Measurements from ENCODE around the gene RAB11A.

RAB11A gene

GRCh38 chr15:65847989-65848388 is 21.3 kb upstream of the RAB11A start:
- no peak for ATAC-seq (ENCODE audit: insufficient read depth, low read depth)

GRCh38 chr15:65851981-65852380 is 17.3 kb upstream of the RAB11A start:
- Histone ChIP-seq H3K9ac (ENCODE audit: low read depth, low read length) (no peak overlapping the region), H3K79me2 (ENCODE audit: insufficient read depth, low read length) (no peaks in the 10 kb centered on the region), H3K27me3 (ENCODE audit: insufficient read depth, low read length, poor library complexity) (no peaks in the 10 kb centered on the region), H3K9me3 (ENCODE audit: insufficient read depth, low read length, severe bottlenecking) (no peaks in the 10 kb centered on the region), H2AFZ (ENCODE audit: low read depth, low read length) (no peak overlapping the region), H4K20me1 (ENCODE audit: insufficient read depth, low read length) (no peaks in the 10 kb centered on the region), H3K36me3 (ENCODE audit: insufficient read depth, low read length) (no peaks in the 10 kb centered on the region), H3K27ac (ENCODE audit: low read length) (no peak overlapping the region), H3K4me2 (ENCODE audit: insufficient read depth, low read length) (no peak overlapping the region), H3K4me3 (ENCODE audit: low read depth in 1 of 2, low read length in 2 of 2) (no peak overlapping the region), H3K4me1 (ENCODE audit: insufficient read depth, low read length) (no peaks in the 10 kb centered on the region)
- ATAC-seq (ENCODE audit: insufficient read depth, low read depth) (no peak), DNase-seq (no peak)
- no peak for TF ChIP-seq EZH2 (IDR thresholded peaks at IDR 0.05; ENCODE audit: borderline replicate concordance, low read depth, low read length, severe bottlenecking)

More at GRCh38 chr15:65847989-65848388, 21.3 kb upstream of the RAB11A start:
- Histone ChIP-seq H3K9ac (ENCODE audit: low read depth, low read length) (no peak overlapping the region), H3K27ac (ENCODE audit: low read length) (no peak overlapping the region), H3K4me1 (ENCODE audit: insufficient read depth, low read length) (no peaks in the 10 kb centered on the region), H3K79me2 (ENCODE audit: insufficient read depth, low read length) (no peaks in the 10 kb centered on the region), H3K9me3 (ENCODE audit: insufficient read depth, low read length, severe bottlenecking) (no peaks in the 10 kb centered on the region), H2AFZ (ENCODE audit: low read depth, low read length) (no peak overlapping the region), H3K27me3 (ENCODE audit: insufficient read depth, low read length, poor library complexity) (no peaks in the 10 kb centered on the region), H3K4me3 (ENCODE audit: low read depth in 1 of 2, low read length in 2 of 2) (no peak overlapping the region), H3K36me3 (ENCODE audit: insufficient read depth, low read length) (no peaks in the 10 kb centered on the region), H3K4me2 (ENCODE audit: insufficient read depth, low read length) (no peak overlapping the region), H4K20me1 (ENCODE audit: insufficient read depth, low read length) (no peaks in the 10 kb centered on the region)
- TF ChIP-seq CTCF (IDR thresholded peaks at IDR 0.05; ENCODE audit: borderline replicate concordance, extremely low read depth, low read length, poor library complexity, severe bottlenecking), result no peak
- no peak for TF ChIP-seq EZH2 (IDR thresholded peaks at IDR 0.05; ENCODE audit: borderline replicate concordance, low read depth, low read length, severe bottlenecking)
- DNase-seq, result no peak

GRCh38 chr15:65856821-65857455 is 12.4 kb upstream of the RAB11A start:
- H3K36me3 ChIP-seq (ENCODE audit: insufficient read depth, low read length), result no peaks in the 10 kb centered on the region
- no peak overlapping the region for H3K27ac ChIP-seq (ENCODE audit: low read length)
- no peaks in the 10 kb centered on the region for H3K79me2 ChIP-seq (ENCODE audit: insufficient read depth, low read length)
- H3K27me3 ChIP-seq (ENCODE audit: insufficient read depth, low read length, poor library complexity), result no peaks in the 10 kb centered on the region
- DNase-seq (peak; percentile 74), ATAC-seq (ENCODE audit: insufficient read depth, low read depth) (peak; percentile 74)
- no peaks in the 10 kb centered on the region for H3K9me3 ChIP-seq (ENCODE audit: insufficient read depth, low read length, severe bottlenecking)
- no peak for TF ChIP-seq EZH2 (IDR thresholded peaks at IDR 0.05; ENCODE audit: borderline replicate concordance, low read depth, low read length, severe bottlenecking)
- TF ChIP-seq CTCF (IDR thresholded peaks at IDR 0.05; ENCODE audit: borderline replicate concordance, extremely low read depth, low read length, poor library complexity, severe bottlenecking), result peak; percentile 89
- no peaks in the 10 kb centered on the region for H3K4me1 ChIP-seq (ENCODE audit: insufficient read depth, low read length)
- H2AFZ ChIP-seq (ENCODE audit: low read depth, low read length), result no peak overlapping the region
- H3K4me3 ChIP-seq (ENCODE audit: low read depth in 1 of 2, low read length in 2 of 2), result no peak overlapping the region
- no peak overlapping the region for H3K9ac ChIP-seq (ENCODE audit: low read depth, low read length)
- H3K4me2 ChIP-seq (ENCODE audit: insufficient read depth, low read length), result no peak overlapping the region
- no peaks in the 10 kb centered on the region for H4K20me1 ChIP-seq (ENCODE audit: insufficient read depth, low read length)

GRCh38 chr15:65857718-65858402 is 11.4 kb upstream of the RAB11A start:
- Histone ChIP-seq H3K4me1 (ENCODE audit: insufficient read depth, low read length) (no peaks in the 10 kb centered on the region; the same call in 1 of the 2 replicates), H2AFZ (ENCODE audit: low read depth, low read length) (no peak overlapping the region), H3K36me3 (ENCODE audit: insufficient read depth, low read length) (no peaks in the 10 kb centered on the region), H3K27ac (ENCODE audit: low read length) (no peak overlapping the region), H3K4me2 (ENCODE audit: insufficient read depth, low read length) (no peak overlapping the region), H3K79me2 (ENCODE audit: insufficient read depth, low read length) (no peaks in the 10 kb centered on the region), H3K9ac (ENCODE audit: low read depth, low read length) (no peak overlapping the region), H3K9me3 (ENCODE audit: insufficient read depth, low read length, severe bottlenecking) (no peaks in the 10 kb centered on the region), H4K20me1 (ENCODE audit: insufficient read depth, low read length) (no peaks in the 10 kb centered on the region), H3K27me3 (ENCODE audit: insufficient read depth, low read length, poor library complexity) (no peaks in the 10 kb centered on the region), H3K4me3 (ENCODE audit: low read depth in 1 of 2, low read length in 2 of 2) (no peak overlapping the region)
- ATAC-seq (ENCODE audit: insufficient read depth, low read depth), result no peak
- DNase-seq, result no peak
- TF ChIP-seq CTCF (IDR thresholded peaks at IDR 0.05; ENCODE audit: borderline replicate concordance, extremely low read depth, low read length, poor library complexity, severe bottlenecking), result no peak
- TF ChIP-seq EZH2 (IDR thresholded peaks at IDR 0.05; ENCODE audit: borderline replicate concordance, low read depth, low read length, severe bottlenecking), result no peak

Data from DND-41 (cell line).